HepG2 (cell line): ENCODE data around the gene CTIF. TPM values are rescaled to one million over a fixed set of nuclear protein-coding genes. Genes with fewer than 3 reads are reported as not detected.

Experiments
- ATAC-seq: fragments of 200-7000 bp; cut with Tn5 transposase; 3 replicates; pipeline ENCODE4 v1.9.1; 2020; ENCODE audit warnings: mild to moderate bottlenecking, moderate library complexity
- BruUV-seq: library from RNA; stranded (reverse); fragments of 400-500 nt; replicated peaks from 2 replicates; lab custom pipeline; 2021; lab: Mats Ljungman, UMichigan
- CTCF ChIA-PET: fragments of 300-600 bp; formaldehyde crosslinking; extraction: SDS; loops from one replicate; lab custom pipeline; 2021; ENCODE audit warnings: low total read pairs, inconsistent platforms, low intra/inter-chr PET ratio; lab: Yijun Ruan, JAX
- POLR2A ChIA-PET: fragments of 350-600 bp; sonication (Branson Sonifier 250); formaldehyde crosslinking; loops from one replicate; lab custom pipeline; 2020; ENCODE audit warnings: antibody characterized with exemption, inconsistent platforms; lab: Yijun Ruan, JAX
- DNase-seq: peaks from one replicate; pipeline ENCODE4 v3.0.0-alpha.2; 2015; ENCODE audit warnings: low spot score
- FAIRE-seq: peaks from 3 replicates; lab custom pipeline; 2011; peaks lifted over from hg19 to GRCh38; lab: Jason Lieb, UNC
- H2AFZ ChIP-seq: one replicate; pipeline ENCODE4 v1.6.1; 2011; ENCODE audit warnings: low read length, inconsistent platforms
- H3K27ac ChIP-seq: fragments of 300-600 bp; 3 replicates; pipeline ENCODE4 v1.8.0; 2011; ENCODE audit warnings: mixed run types, mild to moderate bottlenecking, mixed read lengths, low read length, inconsistent platforms; ENCODE audit not compliant: insufficient read depth; ENCODE audit errors: extremely low read length
- H3K27me3 ChIP-seq, 2 experiments: fragments of 200-600 bp in 1 of 2; 2 replicates in 1 of 2; 3 replicates in 1 of 2; pipeline versions ENCODE4 v1.6.0 to v1.8.0; 2011; ENCODE audit warnings: low read length in 2 of 2, mild to moderate bottlenecking in 2 of 2, moderate library complexity in 2 of 2, inconsistent platforms in 1 of 2; ENCODE audit not compliant: insufficient read depth in 2 of 2, control insufficient read depth in 1 of 2
- H3K36me3 ChIP-seq, 2 experiments: fragments of 200-600 bp in 1 of 2; replicated peaks in 1 of 2; 2 replicates in 1 of 2; 3 replicates in 1 of 2; pipeline versions ENCODE4 v1.5.1 to v1.8.0; 2011; ENCODE audit warnings: low read length in 2 of 2, inconsistent platforms in 1 of 2; ENCODE audit not compliant: insufficient read depth in 2 of 2, control insufficient read depth in 1 of 2
- H3K4me1 ChIP-seq: 2 replicates; pipeline ENCODE4 v1.5.1; 2012; ENCODE audit warnings: low read length, inconsistent platforms; ENCODE audit not compliant: insufficient read depth
- H3K4me2 ChIP-seq: 2 replicates; pipeline ENCODE4 v1.6.0; 2011; ENCODE audit warnings: low read depth, low read length, inconsistent platforms
- H3K4me3 ChIP-seq, 3 experiments: fragments of 200-600 bp in 1 of 3; sonication (generic), shearing (Covaris generic) in 1 of 3; replicated peaks in 1 of 3; 2 replicates each; pipeline ENCODE4 v1.5.1; 2011 to 2016; ENCODE audit warnings: low read length in 3 of 3, inconsistent platforms in 2 of 3, low read depth in 2 of 3, mild to moderate bottlenecking in 2 of 3, control low read depth in 1 of 3, mixed read lengths in 1 of 3; ENCODE audit not compliant: insufficient read depth in 1 of 3
- H3K79me2 ChIP-seq: one replicate; pipeline ENCODE4 v1.6.1; 2011; ENCODE audit warnings: low read length, inconsistent platforms; ENCODE audit not compliant: insufficient read depth
- H3K9ac ChIP-seq: 2 replicates; pipeline ENCODE4 v1.6.0; 2011; ENCODE audit warnings: mild to moderate bottlenecking, low read depth, low read length, inconsistent platforms; ENCODE audit not compliant: insufficient read depth
- H3K9me3 ChIP-seq: 2 replicates; pipeline ENCODE4 v1.5.1; 2012; ENCODE audit warnings: mild to moderate bottlenecking, low read length
- H4K20me1 ChIP-seq: 2 replicates; pipeline ENCODE4 v1.6.0; 2011; ENCODE audit warnings: inconsistent platforms, mild to moderate bottlenecking, low read length, moderate library complexity; ENCODE audit not compliant: insufficient read depth
- BATF2 ChIP-seq: sonication (generic); formaldehyde crosslinking; IDR thresholded peaks from 2 replicates; pipeline ENCODE4 v1.8.0; 2022; ENCODE audit warnings: mild to moderate bottlenecking, missing genetic modification reagents, moderate library complexity
- BORCS8-MEF2B ChIP-seq: sonication (generic); formaldehyde crosslinking; IDR thresholded peaks from 2 replicates; pipeline ENCODE4 v1.8.0; 2022; ENCODE audit warnings: mild to moderate bottlenecking, missing genetic modification reagents
- CAMTA2 ChIP-seq: sonication (generic); formaldehyde crosslinking; IDR thresholded peaks from 2 replicates; pipeline ENCODE4 v1.4.0; 2020; ENCODE audit warnings: mild to moderate bottlenecking, missing genetic modification reagents, borderline replicate concordance
- HOXA5 ChIP-seq: sonication (generic); formaldehyde crosslinking; IDR thresholded peaks from 2 replicates; pipeline ENCODE4 v1.4.0; 2020; ENCODE audit warnings: missing genetic modification reagents
- KDM3A ChIP-seq: IDR thresholded peaks from 2 replicates; pipeline ENCODE4 v1.6.1; 2018; ENCODE audit warnings: low read depth, missing compliant biosample characterization
- NONO ChIP-seq, 2 experiments: fragments of 450-650 bp in 1 of 2; sonication (generic) in 1 of 2; formaldehyde crosslinking in 1 of 2; IDR thresholded peaks in 1 of 2; conservative IDR thresholded peaks in 1 of 2; 2 replicates each; pipeline versions ENCODE4 v1.6.1 to v1.8.0; 2017 to 2022; ENCODE audit warnings: mild to moderate bottlenecking in 1 of 2, missing genetic modification reagents in 1 of 2, moderate library complexity in 1 of 2
- SMARCE1 ChIP-seq: fragments of 450-650 bp; IDR thresholded peaks from 2 replicates; pipeline ENCODE4 v1.6.1; 2017; ENCODE audit warnings: borderline replicate concordance
- UBTF ChIP-seq: sonication (generic); formaldehyde crosslinking; IDR thresholded peaks from 2 replicates; pipeline ENCODE4 v1.4.0; 2020; ENCODE audit warnings: mild to moderate bottlenecking, missing genetic modification reagents
- ZBTB42 ChIP-seq: sonication (generic); formaldehyde crosslinking; IDR thresholded peaks from 2 replicates; pipeline ENCODE4 v1.5.0; 2020; ENCODE audit warnings: mild to moderate bottlenecking, missing genetic modification reagents
- ZFAT ChIP-seq: sonication (generic); formaldehyde crosslinking; conservative IDR thresholded peaks from 2 replicates; pipeline ENCODE4 v1.8.1; 2023; ENCODE audit warnings: missing genetic modification reagents, inconsistent platforms
- ZFP1 ChIP-seq: IDR thresholded peaks from 2 replicates; pipeline ENCODE4 v1.6.1; 2016
- ZNF124 ChIP-seq: sonication (generic); formaldehyde crosslinking; IDR thresholded peaks from 2 replicates; pipeline ENCODE4 v1.4.0; 2020; ENCODE audit warnings: missing genetic modification reagents
- ZNF205 ChIP-seq: IDR thresholded peaks from 2 replicates; pipeline ENCODE4 v1.6.1; 2018; ENCODE audit warnings: missing biosample characterization, missing genetic modification reagents
- ZNF530 ChIP-seq: sonication (generic); formaldehyde crosslinking; IDR thresholded peaks from 2 replicates; pipeline ENCODE4 v1.5.0; 2020; ENCODE audit warnings: low read depth, mild to moderate bottlenecking, missing genetic modification reagents
- ZNF644 ChIP-seq: IDR thresholded peaks from 2 replicates; pipeline ENCODE4 v1.6.1; 2016; ENCODE audit warnings: low read depth
- ZSCAN29 ChIP-seq: sonication (generic); formaldehyde crosslinking; conservative IDR thresholded peaks from 2 replicates; pipeline ENCODE4 v1.4.0; 2020; ENCODE audit warnings: mild to moderate bottlenecking, missing genetic modification reagents
- WGBS: methylation state at CpG from one replicate; pipeline ENCODE4 v1.1.6; 2017; ENCODE audit warnings: low lambda C conversion rate; 5-methylcytosine and 5-hydroxymethylcytosine counted together
- in situ Hi-C: cut with HindIII; loops from 2 replicates; pipeline ENCODE4 v1.10.0; 2017; ENCODE audit warnings: low pct_unique_long_range_greater_than_20kb; ENCODE audit not compliant: extremely low pct_ligation_motif_present
- intact Hi-C: fragments of 100-400 bp; cut with micrococcal nuclease; formaldehyde crosslinking; loops from one replicate; pipeline ENCODE4 v1.10.0; 2022; ENCODE audit not compliant: unreplicated experiment
- polyA plus RNA-seq, 8 experiments: library from polyadenylated mRNA; depleted of rRNA in 3 of 8; stranded (reverse) in 7 of 8; unstranded in 1 of 8; fragments of >200 nt; fragmentation: Illumina TruSeq in 4 of 8; extraction: Trizol in 4 of 8; gene quantifications; 2 replicates each; pipeline versions ENCODE4 v1.2.1 to v1.2.3, GENCODE V29; 2011 to 2016; ENCODE audit warnings: low read depth in 4 of 8, missing spikeins in 1 of 8, mixed read lengths in 1 of 8; ENCODE audit not compliant: insufficient read depth in 1 of 8
- total RNA-seq, 5 experiments: library from RNA; depleted of rRNA; stranded (reverse); fragments of >200 nt; fragmentation: Illumina TruSeq; extraction: Trizol; gene quantifications; 2 replicates each; pipeline ENCODE4 v1.2.3, GENCODE V29; 2016; ENCODE audit warnings: low read depth in 1 of 5
- TF ChIP-seq, protein P1 (sequence below): sonication (generic); formaldehyde crosslinking; IDR thresholded peaks from 2 replicates; pipeline ENCODE4 v1.8.1; 2022; ENCODE audit warnings: mild to moderate bottlenecking, missing genetic modification reagents

Gene CTIF
- total and polyA plus RNA-seq, 2 of the 13 experiments (the other 11 are each of a cell fraction or from before 2014, with no cell fraction given) = 18.2 to 28.0 TPM

GRCh38 chr18:48850822-48851598, 312.2 kb downstream of the CTIF start:
- in situ Hi-C loops = no loop called here

GRCh38 chr18:48851599-48851960, 312.7 kb downstream of the CTIF start:
- no TSS peak for BruUV-seq
- H2AFZ ChIP-seq = no peak overlapping the region
- H3K36me3 ChIP-seq = peaks cover 4 to 18% of the 10 kb centered on the region in 2 experiments; a peak in 3 of 5 replicates
- FAIRE-seq (no peak), ATAC-seq (no peak), DNase-seq (no peak)
- H4K20me1 ChIP-seq = no peaks in the 10 kb centered on the region
- intact Hi-C loops (no loop called here), in situ Hi-C loops (no loop called here)
- H3K9me3 ChIP-seq = no peaks in the 10 kb centered on the region
- POLR2A ChIA-PET = no interaction called here
- H3K27me3 ChIP-seq = no peaks in the 10 kb centered on the region
- H3K79me2 ChIP-seq = no peaks in the 10 kb centered on the region
- H3K4me1 ChIP-seq = no peaks in the 10 kb centered on the region
- H3K4me2 ChIP-seq = no peak overlapping the region
- CTCF ChIA-PET = no interaction called here
- H3K9ac ChIP-seq = no peak overlapping the region
- H3K4me3 ChIP-seq = no peak overlapping the region
- no peak overlapping the region for H3K27ac ChIP-seq
- WGBS = 96% methylated on average over 7 of the region's 7 CpGs
- TF ChIP-seq ZNF530 (CRISPR knock-in tag) (no peak), KDM3A (CRISPR knock-in tag) (no peak), ZNF644 (CRISPR knock-in tag) (no peak), ZFAT (no peak), ZSCAN29 (no peak), UBTF (CRISPR knock-in tag) (no peak), SMARCE1 (no peak), HOXA5 (CRISPR knock-in tag) (no peak), CAMTA2 (no peak), ZNF205 (CRISPR knock-in tag) (no peak), ZFP1 (CRISPR knock-in tag) (no peak), BORCS8-MEF2B (CRISPR knock-in tag) (no peak)
- TF ChIP-seq, protein P1, sequence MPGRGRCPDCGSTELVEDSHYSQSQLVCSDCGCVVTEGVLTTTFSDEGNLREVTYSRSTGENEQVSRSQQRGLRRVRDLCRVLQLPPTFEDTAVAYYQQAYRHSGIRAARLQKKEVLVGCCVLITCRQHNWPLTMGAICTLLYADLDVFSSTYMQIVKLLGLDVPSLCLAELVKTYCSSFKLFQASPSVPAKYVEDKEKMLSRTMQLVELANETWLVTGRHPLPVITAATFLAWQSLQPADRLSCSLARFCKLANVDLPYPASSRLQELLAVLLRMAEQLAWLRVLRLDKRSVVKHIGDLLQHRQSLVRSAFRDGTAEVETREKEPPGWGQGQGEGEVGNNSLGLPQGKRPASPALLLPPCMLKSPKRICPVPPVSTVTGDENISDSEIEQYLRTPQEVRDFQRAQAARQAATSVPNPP (CRISPR knock-in tag) = no peak

More at GRCh38 chr18:48850822-48851598, 312.2 kb downstream of the CTIF start:
- Histone ChIP-seq H3K4me3 (no peak overlapping the region), H3K79me2 (no peaks in the 10 kb centered on the region), H3K9me3 (no peaks in the 10 kb centered on the region), H3K27ac (no peak overlapping the region), H4K20me1 (no peaks in the 10 kb centered on the region), H3K27me3 (no peaks in the 10 kb centered on the region), H3K4me1 (no peaks in the 10 kb centered on the region), H3K4me2 (no peak overlapping the region), H2AFZ (no peak overlapping the region), H3K36me3 (peaks cover 4 to 16% of the 10 kb centered on the region in 2 experiments; a peak in 3 of 5 replicates), H3K9ac (no peak overlapping the region)
- WGBS = 93% methylated on average over 13 of the region's 17 CpGs
- CTCF ChIA-PET = no interaction called here
- FAIRE-seq = no peak
- no peak for ATAC-seq
- POLR2A ChIA-PET = no interaction called here
- intact Hi-C loops = no loop called here
- no peak for TF ChIP-seq NONO (IDR thresholded peaks at IDR 0.05)
- no peak for TF ChIP-seq NONO (CRISPR knock-in tag; conservative IDR thresholded peaks at IDR 0.05)
- TF ChIP-seq ZBTB42 = no peak
- TF ChIP-seq ZNF124 (CRISPR knock-in tag) = no peak
- no peak for TF ChIP-seq BATF2
- BruUV-seq = no TSS peak
- DNase-seq = no peak
